Omental fat pad (tissue), 4 donors: ENCODE results near the gene PTMA. TPM values are rescaled to one million over a fixed set of nuclear protein-coding genes. Genes with fewer than 3 reads are reported as not detected.

ENCODE experiments used
- ATAC-seq: fragments of 150-250 bp; one replicate; pipeline ENCODE4 v1.9.1; 2016; ENCODE audit warnings: mild to moderate bottlenecking, moderate library complexity; ENCODE audit not compliant: low FRiP score
- DNase-seq: peaks from one replicate; pipeline ENCODE4 v3.0.0-alpha.2; 2019; ENCODE audit warnings: low spot score
- CTCF ChIP-seq, 3 donors: fragments of 450-650 bp; IDR thresholded peaks; one replicate each; pipeline ENCODE4 v1.5.1; 2016 to 2017; ENCODE audit warnings: antibody characterized with exemption in 3 of 3, mild to moderate bottlenecking in 3 of 3, moderate library complexity in 2 of 3
- small RNA-seq: library from RNA; depleted of rRNA; stranded (forward); fragments of <200 nt; gene quantifications from one replicate; pipeline ENCODE3, GENCODE V24; 2016
- total RNA-seq, 4 donors: library from RNA; depleted of rRNA; stranded (reverse); fragments of >200 nt; gene quantifications; one replicate each; pipeline ENCODE4 v1.1.0, GENCODE V29; 2016

PTMA gene
- total RNA-seq, 4 donors from 2014 or later, result 757 to 1,307 (median 926) TPM

DNA sequence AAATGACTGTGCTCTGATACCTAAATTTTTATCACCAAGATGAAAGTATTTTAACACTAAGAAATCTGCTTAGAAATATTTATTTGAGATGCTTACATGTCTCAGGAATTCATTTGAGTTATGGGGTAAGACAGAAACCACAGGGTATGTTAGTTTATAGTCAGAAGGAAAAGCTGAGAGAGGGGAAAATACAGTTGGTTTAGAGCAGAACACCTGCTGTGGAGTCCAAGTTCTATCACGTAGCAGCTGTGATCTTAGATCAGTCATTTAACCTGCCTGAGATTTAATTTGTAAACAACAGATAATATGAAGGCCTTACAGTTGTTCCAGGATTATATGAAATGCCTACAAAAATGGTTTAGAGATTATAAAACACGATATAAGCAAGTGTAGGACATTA lies 43.7 kb downstream of the PTMA start:
- TF ChIP-seq CTCF (IDR thresholded peaks at IDR 0.05), result no peak
- ATAC-seq, result no peak
- no peak for DNase-seq

DNA sequence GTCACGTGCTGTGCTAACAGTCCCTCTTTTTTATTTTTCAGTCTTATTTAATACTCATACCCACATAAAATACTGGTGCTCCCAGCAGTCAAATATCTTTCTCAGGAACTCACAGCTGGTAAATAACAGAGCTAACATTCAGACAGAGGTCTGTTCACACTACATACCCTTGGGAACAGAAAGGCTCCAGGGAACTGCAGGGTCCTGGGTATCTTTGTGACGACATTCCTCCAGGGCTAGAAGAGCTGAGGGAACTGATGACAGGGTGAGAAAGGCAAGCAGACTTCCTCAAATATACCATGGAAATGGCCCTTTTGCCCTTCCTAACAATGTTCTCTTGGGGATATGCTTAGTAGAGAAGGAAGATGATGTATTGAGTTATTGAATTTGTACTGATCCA lies 53.4 kb downstream of the PTMA start:
- no peak for TF ChIP-seq CTCF (IDR thresholded peaks at IDR 0.05)
- DNase-seq (no peak), ATAC-seq (no peak)

Small RNAs within 50 kb of the gene (small RNA-seq; reads per million reads assigned to genes)
- gene RF00015, result not detected

Other genes with a start within 250 kb of the PTMA start
- gene NCL, start 244.0 kb upstream of the PTMA start, total RNA-seq, result 100 to 1,000 TPM; 174 to 495 (median 225) TPM
- gene NMUR1, start 178.1 kb upstream of the PTMA start, total RNA-seq, result 1 to 10 TPM in 2 of 4 donors, under 1 TPM in 2; 0.65 to 2.5 (median 1.4) TPM
- not detected for gene TEX44, start 115.7 kb upstream of the PTMA start, total RNA-seq
- gene PDE6D, start 72.8 kb downstream of the PTMA start, total RNA-seq, result 10 to 100 TPM; 13.8 to 38.8 (median 17.9) TPM
- gene COPS7B, start 77.9 kb downstream of the PTMA start, total RNA-seq, result 10 to 100 TPM; 13.8 to 36.9 (median 23.2) TPM
- not detected for gene NPPC, start 217.9 kb downstream of the PTMA start, total RNA-seq